K562 (cell line): ENCODE measurements around the gene OR1I1. TPM values are rescaled to one million over a fixed set of nuclear protein-coding genes. Genes with fewer than 3 reads are reported as not detected.

Experiments
- ATAC-seq: fragments of 200-7000 bp; cut with Tn5 transposase; 3 replicates; pipeline ENCODE4 v1.9.1; 2020; ENCODE audit warnings: moderate library complexity
- BruUV-seq: library from RNA; stranded (reverse); fragments of 400-500 nt; replicated peaks from 2 replicates; lab custom pipeline; 2021; lab: Mats Ljungman, UMichigan
- CTCF ChIA-PET: fragments of 300-600 bp; formaldehyde crosslinking; extraction: SDS; loops from one replicate; lab custom pipeline; 2021; ENCODE audit warnings: low intra/inter-chr PET ratio; lab: Yijun Ruan, JAX
- POLR2A ChIA-PET: fragments of 300-600, 350-650 bp; sonication (Branson Sonifier 250); formaldehyde crosslinking; extraction: SDS; loops from one replicate; lab custom pipeline; 2021; ENCODE audit warnings: antibody characterized with exemption, inconsistent platforms; lab: Yijun Ruan, JAX
- DNase-seq, 4 experiments: peaks; one replicate each; pipeline versions ENCODE4 v3.0.0 to v3.0.0-alpha.2; 2011 to 2018; ENCODE audit warnings: low spot score in 3 of 4, mixed read lengths in 3 of 4; ENCODE audit errors: extremely low read depth in 1 of 4
- FAIRE-seq: peaks from 2 replicates; lab custom pipeline; 2011; peaks lifted over from hg19 to GRCh38; lab: Jason Lieb, UNC
- H2AFZ ChIP-seq: 2 replicates; pipeline ENCODE4 v1.6.0; 2011; ENCODE audit warnings: low read depth, low read length, control low read depth, inconsistent platforms
- H3K27ac ChIP-seq: fragments of 200-600 bp; 3 replicates; pipeline ENCODE4 v1.8.0; 2011; ENCODE audit warnings: low read depth, mild to moderate bottlenecking, control low read depth, inconsistent platforms, low read length, moderate library complexity, mixed read lengths; ENCODE audit errors: extremely low read depth
- H3K27me3 ChIP-seq, 2 experiments: fragments of 300-600 bp in 1 of 2; 2 replicates in 1 of 2; 3 replicates in 1 of 2; pipeline versions ENCODE4 v1.6.0 to v1.8.0; 2011; ENCODE audit warnings: inconsistent platforms in 2 of 2, low read length in 2 of 2, mild to moderate bottlenecking in 1 of 2, mixed read lengths in 1 of 2, moderate library complexity in 1 of 2; ENCODE audit not compliant: control insufficient read depth in 2 of 2, insufficient read depth in 2 of 2
- H3K36me3 ChIP-seq: fragments of 300-600 bp; 3 replicates; pipeline ENCODE4 v1.8.0; 2011; ENCODE audit warnings: mild to moderate bottlenecking, low read length, inconsistent platforms; ENCODE audit not compliant: control insufficient read depth, insufficient read depth
- H3K4me1 ChIP-seq, 2 experiments: fragments of 200-600 bp in 1 of 2; replicated peaks in 1 of 2; 2 replicates in 1 of 2; 3 replicates in 1 of 2; pipeline versions ENCODE4 v1.5.1 to v1.8.0; 2011; ENCODE audit warnings: inconsistent platforms in 2 of 2, low read length in 2 of 2, mild to moderate bottlenecking in 1 of 2, mixed read lengths in 1 of 2, moderate library complexity in 1 of 2; ENCODE audit not compliant: control insufficient read depth in 2 of 2, insufficient read depth in 2 of 2
- H3K4me2 ChIP-seq: 2 replicates; pipeline ENCODE4 v1.6.1; 2011; ENCODE audit warnings: low read length, control low read depth, inconsistent platforms, mixed read lengths; ENCODE audit not compliant: insufficient read depth
- H3K4me3 ChIP-seq: fragments of 200-600 bp; sonication (generic), shearing (Covaris generic); 2 replicates; pipeline ENCODE4 v1.5.1; 2016; ENCODE audit warnings: control low read depth, inconsistent platforms
- H3K79me2 ChIP-seq: fragments of 200-600 bp; 3 replicates; pipeline ENCODE4 v1.8.0; 2011; ENCODE audit warnings: low read length, inconsistent platforms; ENCODE audit not compliant: control insufficient read depth, insufficient read depth
- H3K9ac ChIP-seq, 2 experiments: 2 replicates each; pipeline versions ENCODE4 v1.6.0 to v1.6.1; 2011; ENCODE audit warnings: low read depth in 2 of 2, low read length in 2 of 2, control low read depth in 1 of 2, inconsistent platforms in 1 of 2, mild to moderate bottlenecking in 1 of 2, mixed read lengths in 1 of 2; ENCODE audit not compliant: insufficient read depth in 1 of 2
- H3K9me1 ChIP-seq: one replicate; pipeline ENCODE4 v1.6.0; 2011; ENCODE audit warnings: inconsistent platforms, mild to moderate bottlenecking, low read length, moderate library complexity; ENCODE audit not compliant: control insufficient read depth, insufficient read depth
- H3K9me3 ChIP-seq: replicated peaks from 2 replicates; pipeline ENCODE4 v1.5.1; 2011; ENCODE audit warnings: low read depth, low read length, inconsistent platforms; ENCODE audit not compliant: control insufficient read depth, insufficient read depth
- H4K20me1 ChIP-seq: replicated peaks from 2 replicates; pipeline ENCODE4 v1.6.1; 2011; ENCODE audit warnings: low read length, inconsistent platforms, mixed read lengths; ENCODE audit not compliant: control insufficient read depth, insufficient read depth
- E2F3 ChIP-seq: fragments of 250-450 bp; sonication (Bioruptor Pico); IDR thresholded peaks from 2 replicates; pipeline ENCODE4 v1.4.0; 2020; ENCODE audit warnings: mild to moderate bottlenecking
- GATAD2A ChIP-seq: fragments of 450-650 bp; IDR thresholded peaks from 2 replicates; pipeline ENCODE4 v1.6.1; 2017
- NBN ChIP-seq: fragments of 450-650 bp; IDR thresholded peaks from 2 replicates; pipeline ENCODE4 v1.6.1; 2016; ENCODE audit warnings: low read depth, mild to moderate bottlenecking
- RAD21 ChIP-seq, 2 experiments: fragments of 250-450 bp in 1 of 2; fragments of 450-650 bp in 1 of 2; sonication (Bioruptor Pico) in 1 of 2; formaldehyde crosslinking in 1 of 2; IDR thresholded peaks in 1 of 2; conservative IDR thresholded peaks in 1 of 2; 2 replicates each; pipeline versions ENCODE4 v1.4.0 to v1.8.0; 2020 to 2022; ENCODE audit warnings: mild to moderate bottlenecking in 2 of 2, moderate library complexity in 1 of 2
- RBFOX2 ChIP-seq: fragments of 200-400 bp; formaldehyde crosslinking; IDR thresholded peaks from 2 replicates; pipeline ENCODE4 v1.6.1; 2017; ENCODE audit warnings: low read depth, mild to moderate bottlenecking, low read length, moderate library complexity
- SRSF1 ChIP-seq: fragments of 200-400 bp; formaldehyde crosslinking; IDR thresholded peaks from 2 replicates; pipeline ENCODE4 v1.6.1; 2017; ENCODE audit warnings: mild to moderate bottlenecking, low read depth, low read length, moderate library complexity
- ZFX ChIP-seq: sonication (generic); formaldehyde crosslinking; IDR thresholded peaks from 2 replicates; pipeline ENCODE4 v1.8.0; 2022; ENCODE audit warnings: mild to moderate bottlenecking, missing genetic modification reagents, moderate library complexity
- WGBS: fragments of 100-300 bp; shearing (Covaris generic); methylation state at CpG from one replicate; pipeline ENCODE4 v1.1.6; 2016; ENCODE audit warnings: low coverage, mixed read lengths; ENCODE audit not compliant: insufficient coverage; ENCODE audit errors: missing lambda C conversion rate; 5-methylcytosine and 5-hydroxymethylcytosine counted together
- in situ Hi-C: fragments of 300-500 bp; cut with MboI; formaldehyde crosslinking; loops from 4 replicates; pipeline ENCODE4 v1.15.0; 2018; ENCODE audit warnings: inconsistent platforms, mixed read lengths
- intact Hi-C: fragments of 100-400 bp; cut with micrococcal nuclease; formaldehyde crosslinking; loops from 2 replicates; pipeline ENCODE4 v1.14.2; 2022
- polyA plus RNA-seq, 8 experiments: library from polyadenylated mRNA; depleted of rRNA in 4 of 8; stranded (reverse) in 5 of 8; unstranded in 3 of 8; fragments of >200 nt; fragmentation: Nextera tagmentation in 2 of 8; fragmentation: Illumina TruSeq in 1 of 8; extraction: Ambion mirVana in 2 of 8; extraction: Trizol in 1 of 8; gene quantifications; 2 replicates each; pipeline versions ENCODE4 v1.2.1 to v1.2.3, GENCODE V29; 2011 to 2014; ENCODE audit warnings: inconsistent platforms in 1 of 8, missing spikeins in 1 of 8
- total RNA-seq, 7 experiments: library from RNA; depleted of rRNA in 6 of 7; stranded (reverse); fragments of >200 nt in 6 of 7; fragmentation: Illumina TruSeq in 2 of 7; extraction: Trizol in 2 of 7; gene quantifications; 2 replicates each; pipeline versions ENCODE4 v1.2.1 to v1.2.3, GENCODE V29; 2011 to 2021; ENCODE audit warnings: low replicate concordance in 1 of 7
- TF ChIP-seq, protein P1 (sequence below): IDR thresholded peaks from 2 replicates; pipeline ENCODE4 v1.6.1; 2014; ENCODE audit warnings: antibody characterized with exemption

OR1I1 gene
- total and polyA plus RNA-seq, 9 of the 15 experiments (the other 6 are each of a cell fraction or from before 2014, with no cell fraction given): not detected

DNA sequence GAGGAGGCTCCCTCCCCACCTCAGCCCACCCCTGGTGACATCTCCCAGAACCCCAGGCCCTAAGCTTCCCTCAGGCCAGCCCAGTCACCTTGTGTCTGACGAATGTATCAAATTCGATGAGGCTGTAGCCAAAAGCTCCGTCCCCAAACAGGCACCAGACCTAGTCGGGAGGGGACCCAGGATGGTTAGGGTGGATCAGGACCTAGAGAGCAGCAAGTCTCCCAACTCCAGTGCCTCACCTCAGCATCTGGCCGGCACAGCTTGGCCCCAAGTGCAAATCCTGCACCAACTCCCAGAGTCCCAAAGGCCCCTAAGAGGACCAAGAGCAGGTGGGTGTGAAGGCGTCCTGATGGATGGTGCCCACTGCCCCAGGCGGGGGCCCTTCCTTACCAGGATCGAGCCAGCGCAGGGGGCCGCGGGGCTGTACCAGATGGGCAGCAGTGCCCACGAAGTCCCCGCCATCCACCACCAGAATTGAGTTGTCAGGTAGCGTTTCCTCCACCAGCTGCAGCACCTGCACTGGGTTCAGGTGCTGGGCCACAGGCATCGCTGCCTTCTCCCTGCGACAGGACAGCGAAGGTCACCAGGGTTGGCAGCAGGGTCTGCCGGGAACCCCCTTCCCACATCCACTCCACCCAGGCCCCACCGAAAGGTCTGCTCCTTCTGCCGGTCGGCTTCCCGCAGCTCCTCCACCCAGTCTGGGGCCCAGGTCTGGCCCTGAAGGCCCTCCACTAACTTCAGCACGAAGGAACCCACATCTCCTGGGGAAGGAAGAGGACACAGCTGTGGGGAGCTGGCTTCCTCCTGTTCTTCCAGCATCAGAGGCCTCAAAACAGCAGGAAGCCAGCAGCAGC lies 34.0 kb downstream of the OR1I1 start:
- intact Hi-C loops (no loop called here), in situ Hi-C loops (no loop called here)
- no peaks in the 10 kb centered on the region; the same call in 1 of the 2 replicates for H3K9me3 ChIP-seq
- no peak for FAIRE-seq
- no peaks in the 10 kb centered on the region for H3K79me2 ChIP-seq
- ChIA-PET POLR2A (interaction anchor here (0.8 to 0.9 kb wide), 2 partner anchors 9 to 168 kb away, joined by 3 to 4 read pairs; a partner anchor contains a TSS), CTCF (no interaction called here)
- H3K27ac ChIP-seq: no peak overlapping the region
- no peaks in the 10 kb centered on the region for H3K9me1 ChIP-seq
- no peak for DNase-seq
- no peak overlapping the region for H2AFZ ChIP-seq
- TF ChIP-seq RAD21 (CRISPR knock-in tag; conservative IDR thresholded peaks at IDR 0.05 in 1 of 2, IDR thresholded peaks at IDR 0.05 in 1 of 2) (no peak), E2F3 (CRISPR knock-in tag) (no peak), GATAD2A (no peak), RBFOX2 (0 out of 2 replicates have a peak, but pooled peaks have one; percentile 6), ZFX (CRISPR knock-in tag) (no peak), NBN (no peak), SRSF1 (no peak)
- TF ChIP-seq, protein P1, sequence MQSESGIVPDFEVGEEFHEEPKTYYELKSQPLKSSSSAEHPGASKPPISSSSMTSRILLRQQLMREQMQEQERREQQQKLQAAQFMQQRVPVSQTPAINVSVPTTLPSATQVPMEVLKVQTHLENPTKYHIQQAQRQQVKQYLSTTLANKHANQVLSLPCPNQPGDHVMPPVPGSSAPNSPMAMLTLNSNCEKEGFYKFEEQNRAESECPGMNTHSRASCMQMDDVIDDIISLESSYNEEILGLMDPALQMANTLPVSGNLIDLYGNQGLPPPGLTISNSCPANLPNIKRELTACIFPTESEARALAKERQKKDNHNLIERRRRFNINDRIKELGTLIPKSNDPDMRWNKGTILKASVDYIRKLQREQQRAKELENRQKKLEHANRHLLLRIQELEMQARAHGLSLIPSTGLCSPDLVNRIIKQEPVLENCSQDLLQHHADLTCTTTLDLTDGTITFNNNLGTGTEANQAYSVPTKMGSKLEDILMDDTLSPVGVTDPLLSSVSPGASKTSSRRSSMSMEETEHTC: no peak
- H3K4me2 ChIP-seq: no peak overlapping the region
- no peak overlapping the region for H3K4me3 ChIP-seq
- H3K36me3 ChIP-seq: peaks cover 34% of the 10 kb centered on the region; the same call in 2 of the 3 replicates
- no TSS peak for BruUV-seq
- WGBS: 57% methylated on average over 22 of the region's 23 CpGs
- ATAC-seq: no peak
- no peaks in the 10 kb centered on the region for H4K20me1 ChIP-seq
- no peak overlapping the region for H3K9ac ChIP-seq
- peaks cover 0 to 8% of the 10 kb centered on the region in 2 experiments; a peak in 2 of 5 replicates for H3K4me1 ChIP-seq
- H3K27me3 ChIP-seq: no peaks in the 10 kb centered on the region
